Measurements from ENCODE around the gene HLCS.
"Not testable (repeated sequence)": the region's sequence is repeated elsewhere in the genome, so short reads cannot be mapped to it uniquely, and the experiment has no call there.

Gene HLCS

DNA sequence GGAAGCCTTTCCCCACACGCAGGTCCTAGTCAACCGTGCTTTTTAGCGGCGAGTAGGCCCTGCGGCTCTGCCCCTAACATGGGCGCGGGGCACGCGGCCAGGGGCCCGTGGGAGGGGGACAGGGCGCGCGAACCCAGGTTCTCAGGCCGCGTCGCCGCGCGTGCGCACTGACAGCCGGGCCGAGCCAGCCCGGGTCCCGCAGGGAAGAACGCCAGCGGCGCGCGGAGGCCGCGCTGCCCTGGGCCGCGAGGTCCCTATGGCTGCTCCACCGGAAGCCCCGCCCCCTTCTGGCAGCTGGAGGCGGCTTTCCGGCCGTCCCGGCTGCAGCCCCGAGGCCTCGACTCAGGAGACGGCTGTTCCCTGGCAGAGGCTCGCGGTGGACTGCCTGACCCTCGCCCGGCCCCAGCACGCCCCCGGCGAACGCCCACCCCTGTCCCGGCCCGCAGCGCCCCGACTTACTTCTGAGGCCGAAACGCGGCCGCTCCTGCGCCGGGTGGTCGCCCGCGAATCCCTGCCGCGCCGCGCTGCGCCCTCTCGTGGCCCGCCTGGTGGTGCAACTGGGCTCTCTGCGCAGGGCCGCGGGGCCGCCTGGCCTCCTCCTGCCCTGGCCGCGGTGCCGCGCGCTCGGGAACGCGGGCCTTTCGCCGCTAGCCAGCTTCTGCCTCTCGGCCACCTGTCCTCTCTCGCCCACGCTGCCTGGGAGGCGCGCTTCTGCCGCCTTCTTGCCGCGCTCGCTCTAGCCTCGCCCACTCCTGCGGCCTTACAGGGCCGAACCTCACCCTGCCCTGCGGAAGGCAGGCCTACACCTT is 23.4 kb upstream of the HLCS start:
- Histone ChIP-seq H3K27me3 (ENCODE audit: low read length) (no peaks in the 10 kb centered on the region), H3K27ac (ENCODE audit: low read depth, low read length) (peak overlapping the region; percentile 43; the same call in 1 of the 2 replicates), H4K20me1 (ENCODE audit: low read depth, low read length) (no peaks in the 10 kb centered on the region), H3K79me2 (ENCODE audit: insufficient read depth, low read length) (no peaks in the 10 kb centered on the region), H3K36me3 (ENCODE audit: low read length) (no peaks in the 10 kb centered on the region), H3K4me2 (ENCODE audit: low read depth, low read length, poor library complexity, severe bottlenecking) (peak overlapping the region; percentile 63), H3F3A (ENCODE audit: insufficient read depth) (0 out of 2 replicates have a peak, but pooled peaks cover 8% of the 10 kb centered on the region), H3K9ac (ENCODE audit: low read length) (peak overlapping the region; percentile 64), H3K9me2 (replicated peaks; ENCODE audit: insufficient read depth, low read length) (no peaks in the 10 kb centered on the region), H3K9me3 (ENCODE audit: insufficient read depth, low read length) (no peaks in the 10 kb centered on the region), H2AFZ (ENCODE audit: low read depth, low read length, severe bottlenecking) (peak overlapping the region; percentile 85), H3K4me3 (ENCODE audit: insufficient read depth, low read length, poor library complexity, severe bottlenecking) (peak overlapping the region; percentile 73)
- TF ChIP-seq, protein P1, sequence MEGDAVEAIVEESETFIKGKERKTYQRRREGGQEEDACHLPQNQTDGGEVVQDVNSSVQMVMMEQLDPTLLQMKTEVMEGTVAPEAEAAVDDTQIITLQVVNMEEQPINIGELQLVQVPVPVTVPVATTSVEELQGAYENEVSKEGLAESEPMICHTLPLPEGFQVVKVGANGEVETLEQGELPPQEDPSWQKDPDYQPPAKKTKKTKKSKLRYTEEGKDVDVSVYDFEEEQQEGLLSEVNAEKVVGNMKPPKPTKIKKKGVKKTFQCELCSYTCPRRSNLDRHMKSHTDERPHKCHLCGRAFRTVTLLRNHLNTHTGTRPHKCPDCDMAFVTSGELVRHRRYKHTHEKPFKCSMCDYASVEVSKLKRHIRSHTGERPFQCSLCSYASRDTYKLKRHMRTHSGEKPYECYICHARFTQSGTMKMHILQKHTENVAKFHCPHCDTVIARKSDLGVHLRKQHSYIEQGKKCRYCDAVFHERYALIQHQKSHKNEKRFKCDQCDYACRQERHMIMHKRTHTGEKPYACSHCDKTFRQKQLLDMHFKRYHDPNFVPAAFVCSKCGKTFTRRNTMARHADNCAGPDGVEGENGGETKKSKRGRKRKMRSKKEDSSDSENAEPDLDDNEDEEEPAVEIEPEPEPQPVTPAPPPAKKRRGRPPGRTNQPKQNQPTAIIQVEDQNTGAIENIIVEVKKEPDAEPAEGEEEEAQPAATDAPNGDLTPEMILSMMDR (IDR thresholded peaks at IDR 0.05; ENCODE audit: insufficient read depth, low read length, poor library complexity, severe bottlenecking), result peak; percentile 72
- TF ChIP-seq EZH2phosphoT487 (conservative IDR thresholded peaks at IDR 0.05; ENCODE audit: low read length), result no peak

DNA sequence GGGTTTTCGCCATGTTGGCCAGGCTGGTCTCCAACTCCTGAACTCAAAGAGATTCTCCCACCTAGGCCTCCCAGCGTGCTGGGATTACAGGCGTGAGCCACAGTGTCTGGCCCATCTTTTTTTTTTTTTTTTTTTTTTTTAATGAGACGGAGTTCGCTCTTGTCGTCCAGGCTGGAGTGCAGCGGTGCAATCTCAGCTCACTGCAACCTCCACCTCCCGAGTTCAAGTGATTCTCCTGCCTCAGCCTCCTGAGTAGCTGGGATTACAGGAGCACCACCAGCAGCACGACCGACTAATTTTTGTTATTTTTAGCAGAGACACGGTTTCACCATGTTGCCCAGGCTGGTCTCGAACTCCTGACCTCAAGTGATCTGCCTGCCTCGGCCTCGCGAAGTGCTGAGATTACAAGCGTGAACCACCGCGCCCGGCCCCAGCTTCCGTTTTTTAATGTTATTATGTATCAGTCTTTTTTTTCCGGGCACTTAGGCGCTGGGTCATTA is 22.8 kb upstream of the HLCS start:
- not testable (repeated sequence) for H3K9me3 ChIP-seq (ENCODE audit: insufficient read depth, low read length); H3K9me2 ChIP-seq (replicated peaks; ENCODE audit: insufficient read depth, low read length); H3K27me3 ChIP-seq (ENCODE audit: low read length); H3K79me2 ChIP-seq (ENCODE audit: insufficient read depth, low read length); H3K27ac ChIP-seq (ENCODE audit: low read depth, low read length); H3F3A ChIP-seq (ENCODE audit: insufficient read depth); H3K36me3 ChIP-seq (ENCODE audit: low read length); H4K20me1 ChIP-seq (ENCODE audit: low read depth, low read length)
- peak overlapping the region; percentile 63 for H3K4me2 ChIP-seq (ENCODE audit: low read depth, low read length, poor library complexity, severe bottlenecking)
- peak overlapping the region; percentile 73 for H3K4me3 ChIP-seq (ENCODE audit: insufficient read depth, low read length, poor library complexity, severe bottlenecking)
- H3K9ac ChIP-seq (ENCODE audit: low read length), result peak overlapping the region; percentile 64
- peak overlapping the region; percentile 85 for H2AFZ ChIP-seq (ENCODE audit: low read depth, low read length, severe bottlenecking)

DNA sequence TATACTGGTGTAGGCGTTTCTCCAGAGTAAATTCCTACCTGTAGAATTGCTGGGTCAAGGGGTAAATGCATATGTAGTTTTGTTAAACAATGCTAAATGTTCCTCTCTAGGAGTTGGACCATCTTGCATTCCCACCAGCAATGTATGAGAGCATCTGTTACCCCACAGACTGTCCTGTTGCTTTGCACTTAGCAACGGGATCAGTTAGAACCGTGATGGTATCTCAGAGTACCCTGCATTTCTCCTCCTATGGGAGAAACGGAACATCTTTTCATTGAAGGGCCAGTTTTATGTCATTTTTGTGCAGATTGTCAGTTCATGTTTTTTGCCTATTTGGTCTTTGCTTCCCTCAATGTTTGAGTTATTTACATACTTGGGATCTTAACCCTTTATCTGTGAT is 22.1 kb upstream of the HLCS start:
- H3K4me2 ChIP-seq (ENCODE audit: low read depth, low read length, poor library complexity, severe bottlenecking), result no peak overlapping the region
- H3K9ac ChIP-seq (ENCODE audit: low read length), result no peak overlapping the region
- H3F3A ChIP-seq (ENCODE audit: insufficient read depth), result 0 out of 2 replicates have a peak, but pooled peaks cover 8% of the 10 kb centered on the region
- no peak overlapping the region for H2AFZ ChIP-seq (ENCODE audit: low read depth, low read length, severe bottlenecking)
- H3K27ac ChIP-seq (ENCODE audit: low read depth, low read length), result no peak overlapping the region
- H3K36me3 ChIP-seq (ENCODE audit: low read length), result no peaks in the 10 kb centered on the region
- no peaks in the 10 kb centered on the region for H3K9me2 ChIP-seq (replicated peaks; ENCODE audit: insufficient read depth, low read length)
- no peaks in the 10 kb centered on the region for H4K20me1 ChIP-seq (ENCODE audit: low read depth, low read length)
- no peak overlapping the region for H3K4me3 ChIP-seq (ENCODE audit: insufficient read depth, low read length, poor library complexity, severe bottlenecking)
- H3K79me2 ChIP-seq (ENCODE audit: insufficient read depth, low read length), result no peaks in the 10 kb centered on the region
- H3K27me3 ChIP-seq (ENCODE audit: low read length), result no peaks in the 10 kb centered on the region
- TF ChIP-seq EZH2phosphoT487 (conservative IDR thresholded peaks at IDR 0.05; ENCODE audit: low read length), result no peak
- TF ChIP-seq, protein P1 (IDR thresholded peaks at IDR 0.05; ENCODE audit: insufficient read depth, low read length, poor library complexity, severe bottlenecking), result no peak
- no peaks in the 10 kb centered on the region for H3K9me3 ChIP-seq (ENCODE audit: insufficient read depth, low read length)

DNA sequence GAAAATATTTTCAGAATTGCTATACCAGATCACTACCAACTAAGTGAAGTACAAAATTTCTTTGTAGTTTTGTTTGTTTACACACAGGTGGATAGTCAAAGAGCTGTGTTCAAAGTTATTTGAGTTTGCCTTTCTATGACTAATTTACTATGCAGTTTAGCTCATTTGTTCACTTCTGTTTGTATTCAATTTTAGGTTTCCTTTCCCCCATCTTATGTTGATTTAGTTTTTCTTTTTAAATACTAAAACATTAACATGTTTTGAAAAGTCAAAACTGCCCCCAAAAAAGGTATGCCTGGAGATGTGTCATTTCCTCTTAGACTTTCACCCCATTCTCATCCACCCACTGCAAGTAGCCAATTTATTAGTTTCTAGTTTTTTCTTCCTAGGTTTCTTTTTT is 21.4 kb upstream of the HLCS start:
- Histone ChIP-seq H3K27me3 (ENCODE audit: low read length) (no peaks in the 10 kb centered on the region), H3K4me3 (ENCODE audit: insufficient read depth, low read length, poor library complexity, severe bottlenecking) (no peak overlapping the region), H4K20me1 (ENCODE audit: low read depth, low read length) (no peaks in the 10 kb centered on the region), H3F3A (ENCODE audit: insufficient read depth) (0 out of 2 replicates have a peak, but pooled peaks cover 8% of the 10 kb centered on the region), H3K4me2 (ENCODE audit: low read depth, low read length, poor library complexity, severe bottlenecking) (no peak overlapping the region), H3K9me2 (replicated peaks; ENCODE audit: insufficient read depth, low read length) (no peaks in the 10 kb centered on the region), H3K9ac (ENCODE audit: low read length) (no peak overlapping the region), H3K79me2 (ENCODE audit: insufficient read depth, low read length) (no peaks in the 10 kb centered on the region), H3K36me3 (ENCODE audit: low read length) (no peaks in the 10 kb centered on the region), H3K9me3 (ENCODE audit: insufficient read depth, low read length) (no peaks in the 10 kb centered on the region), H2AFZ (ENCODE audit: low read depth, low read length, severe bottlenecking) (no peak overlapping the region), H3K27ac (ENCODE audit: low read depth, low read length) (no peak overlapping the region)
- TF ChIP-seq, protein P1 (IDR thresholded peaks at IDR 0.05; ENCODE audit: insufficient read depth, low read length, poor library complexity, severe bottlenecking), result no peak
- TF ChIP-seq EZH2phosphoT487 (conservative IDR thresholded peaks at IDR 0.05; ENCODE audit: low read length), result no peak

Measured in SU-DHL-6 (cell line).